DOHH2 (cell line): ENCODE data around the gene SLMAP.

ENCODE experiments used
- H3F3A ChIP-seq: fragments of 200-600 bp; sonication (generic), shearing (Covaris generic); 2 replicates; pipeline ENCODE4 v1.6.0; 2016; ENCODE audit warnings: antibody characterized with exemption, mild to moderate bottlenecking; ENCODE audit not compliant: control insufficient read depth, insufficient read depth
- H3K27ac ChIP-seq: fragments of 200-600 bp; sonication (generic); 2 replicates; pipeline ENCODE4 v1.5.1; 2014; ENCODE audit warnings: low read depth, mild to moderate bottlenecking, low read length, moderate library complexity
- H3K27me3 ChIP-seq: fragments of 200-600 bp; sonication (generic); 2 replicates; pipeline ENCODE4 v1.6.1; 2014; ENCODE audit warnings: mild to moderate bottlenecking, low read length, mixed read lengths; ENCODE audit not compliant: control insufficient read depth
- H3K36me3 ChIP-seq: fragments of 200-600 bp; sonication (generic); 2 replicates; pipeline ENCODE4 v1.6.1; 2014; ENCODE audit warnings: mild to moderate bottlenecking, low read length, moderate library complexity, mixed read lengths; ENCODE audit not compliant: control insufficient read depth
- H3K4me1 ChIP-seq: fragments of 200-600 bp; sonication (generic); 2 replicates; pipeline ENCODE4 v1.6.1; 2014; ENCODE audit warnings: mild to moderate bottlenecking, low read length, mixed read lengths; ENCODE audit not compliant: control insufficient read depth
- H3K4me2 ChIP-seq: fragments of 200-600 bp; sonication (generic); 2 replicates; pipeline ENCODE4 v1.6.0; 2014; ENCODE audit warnings: mild to moderate bottlenecking, low read length, moderate library complexity
- H3K4me3 ChIP-seq: fragments of 200-600 bp; sonication (generic); 2 replicates; pipeline ENCODE4 v1.5.1; 2014; ENCODE audit warnings: mild to moderate bottlenecking, low read length, mixed read lengths
- H3K79me2 ChIP-seq: fragments of 200-600 bp; sonication (generic); 2 replicates; pipeline ENCODE4 v1.6.1; 2014; ENCODE audit warnings: mild to moderate bottlenecking, low read length, mixed read lengths; ENCODE audit not compliant: control insufficient read depth
- H3K9me2 ChIP-seq: fragments of 200-600 bp; sonication (generic); replicated peaks from 2 replicates; pipeline ENCODE4 v1.6.1; 2014; ENCODE audit warnings: mild to moderate bottlenecking, low read length, mixed read lengths; ENCODE audit not compliant: control insufficient read depth
- H3K9me3 ChIP-seq: fragments of 200-600 bp; sonication (generic); 2 replicates; pipeline ENCODE4 v1.6.1; 2014; ENCODE audit warnings: antibody characterized with exemption, low read length, mixed read lengths; ENCODE audit not compliant: control insufficient read depth, insufficient read depth
- H4K20me1 ChIP-seq: fragments of 200-600 bp; sonication (generic); 2 replicates; pipeline ENCODE4 v1.6.0; 2014; ENCODE audit warnings: low read depth, mild to moderate bottlenecking, antibody characterized with exemption, low read length, moderate library complexity; ENCODE audit not compliant: control insufficient read depth, insufficient read depth
- CTCF ChIP-seq: fragments of 200-600 bp; sonication (generic); IDR thresholded peaks from one replicate; pipeline ENCODE4 v1.5.1; 2014; ENCODE audit warnings: antibody characterized with exemption, mild to moderate bottlenecking, low read depth, low read length; ENCODE audit not compliant: poor library complexity, severe bottlenecking
- EZH2phosphoT487 ChIP-seq: fragments of 200-600 bp; sonication (generic); IDR thresholded peaks from 2 replicates; pipeline ENCODE4 v1.6.1; 2017; ENCODE audit warnings: borderline replicate concordance, mild to moderate bottlenecking, antibody characterized with exemption, low read length, moderate library complexity, mixed read lengths

The SLMAP gene

DNA sequence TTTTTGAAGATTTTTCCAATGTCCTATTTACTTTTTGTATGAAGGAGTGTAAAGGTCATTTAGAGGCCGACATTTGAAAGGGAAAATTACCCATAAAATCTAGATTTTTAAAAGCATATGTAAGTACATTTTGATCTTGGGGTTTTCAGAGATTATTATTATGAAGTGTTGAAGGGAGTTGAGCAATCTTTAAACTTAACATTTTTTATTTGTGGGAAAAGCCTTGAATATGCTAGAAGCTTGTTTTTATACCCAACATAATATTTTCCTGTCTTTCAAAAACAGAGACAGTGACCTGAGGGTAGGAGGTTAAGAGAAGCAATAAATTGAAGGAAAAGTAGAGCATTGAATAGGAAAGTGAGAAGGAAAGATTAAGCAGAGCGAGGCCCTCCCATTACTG, 85.7 kb downstream of the SLMAP start:
- no peaks in the 10 kb centered on the region for H3K79me2 ChIP-seq
- no peak overlapping the region for H3K4me3 ChIP-seq
- H3K4me2 ChIP-seq: no peak overlapping the region
- TF ChIP-seq EZH2phosphoT487: no peak
- TF ChIP-seq CTCF: no peak
- H3K36me3 ChIP-seq: no peaks in the 10 kb centered on the region; the same call in 1 of the 2 replicates
- peaks cover under 1% of the 10 kb centered on the region; the same call in 1 of the 2 replicates for H4K20me1 ChIP-seq
- 0 out of 2 replicates have a peak, but pooled peaks cover 2% of the 10 kb centered on the region for H3K4me1 ChIP-seq
- peaks cover under 1% of the 10 kb centered on the region for H3F3A ChIP-seq
- H3K27ac ChIP-seq: no peak overlapping the region
- no peaks in the 10 kb centered on the region for H3K9me3 ChIP-seq
- no peaks in the 10 kb centered on the region for H3K27me3 ChIP-seq
- H3K9me2 ChIP-seq: no peaks in the 10 kb centered on the region

DNA sequence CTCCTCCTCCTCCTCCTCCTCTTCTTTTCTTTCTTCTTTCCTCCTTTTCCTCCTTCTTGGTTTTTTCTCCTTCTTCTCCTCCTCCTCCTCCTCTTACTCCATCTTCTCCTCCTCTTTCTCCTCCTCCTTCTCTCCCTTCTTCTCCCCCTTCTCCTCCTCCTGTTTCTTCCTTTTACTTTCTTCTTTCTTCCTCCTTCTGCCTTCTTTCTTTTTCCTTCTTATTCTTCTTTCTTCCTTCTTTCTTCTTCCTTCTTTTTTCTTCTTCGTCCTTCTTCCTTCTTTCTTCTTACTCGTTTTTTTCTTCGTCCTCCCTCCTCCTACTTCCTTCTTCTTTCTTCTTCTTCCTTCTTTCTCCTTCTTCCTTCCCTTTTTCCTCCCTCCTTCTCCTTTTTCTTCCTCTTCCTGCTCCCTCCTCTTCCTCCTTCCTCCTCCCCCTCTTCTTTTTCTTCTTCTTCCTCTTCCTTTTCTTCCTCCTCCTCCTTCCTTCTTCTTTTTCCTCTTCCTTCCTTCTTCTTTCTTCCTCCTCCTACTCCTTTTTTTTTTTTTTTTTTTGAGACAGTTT, 92.1 kb downstream of the SLMAP start:
- no peaks in the 10 kb centered on the region; the same call in 1 of the 2 replicates for H3K36me3 ChIP-seq
- H3K4me3 ChIP-seq: no peak overlapping the region
- H3K4me2 ChIP-seq: no peak overlapping the region
- H3K9me3 ChIP-seq: no peaks in the 10 kb centered on the region
- H3K27me3 ChIP-seq: no peaks in the 10 kb centered on the region
- H3K27ac ChIP-seq: no peak overlapping the region
- H3K9me2 ChIP-seq: no peaks in the 10 kb centered on the region
- H4K20me1 ChIP-seq: no peaks in the 10 kb centered on the region
- TF ChIP-seq EZH2phosphoT487 (no peak), CTCF (no peak)
- peaks cover 6% of the 10 kb centered on the region; the same call in 1 of the 2 replicates for H3F3A ChIP-seq
- H3K4me1 ChIP-seq: no peaks in the 10 kb centered on the region
- no peaks in the 10 kb centered on the region for H3K79me2 ChIP-seq

DNA sequence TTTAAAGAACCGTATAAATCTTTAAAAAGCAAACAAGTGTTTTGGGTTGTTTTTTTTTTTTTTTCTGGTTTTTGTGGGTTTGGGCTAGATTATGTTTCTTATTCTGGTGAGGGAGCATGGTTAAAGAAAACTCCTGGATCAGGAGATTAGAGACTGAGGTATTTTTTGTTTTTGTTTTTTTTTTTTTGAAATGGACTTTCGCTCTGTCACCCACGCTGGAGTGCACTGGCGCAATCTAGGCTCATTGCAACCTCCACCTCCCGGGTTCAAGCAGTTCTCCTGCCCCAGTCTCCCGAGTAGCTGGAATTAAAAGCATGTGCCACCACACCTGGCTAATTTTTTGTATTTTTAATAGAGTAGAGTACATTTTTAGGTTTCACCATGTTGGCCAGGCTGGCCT, 95.2 kb downstream of the SLMAP start:
- no peaks in the 10 kb centered on the region for H3K9me2 ChIP-seq
- H3K4me1 ChIP-seq: no peaks in the 10 kb centered on the region
- no peaks in the 10 kb centered on the region for H3K79me2 ChIP-seq
- H3K9me3 ChIP-seq: no peaks in the 10 kb centered on the region
- H4K20me1 ChIP-seq: no peaks in the 10 kb centered on the region
- H3K4me3 ChIP-seq: no peak overlapping the region
- no peak overlapping the region for H3K27ac ChIP-seq
- peaks cover 6% of the 10 kb centered on the region; the same call in 1 of the 2 replicates for H3F3A ChIP-seq
- no peak for TF ChIP-seq EZH2phosphoT487
- no peaks in the 10 kb centered on the region for H3K27me3 ChIP-seq
- H3K36me3 ChIP-seq: no peaks in the 10 kb centered on the region; the same call in 1 of the 2 replicates
- no peak overlapping the region for H3K4me2 ChIP-seq

DNA sequence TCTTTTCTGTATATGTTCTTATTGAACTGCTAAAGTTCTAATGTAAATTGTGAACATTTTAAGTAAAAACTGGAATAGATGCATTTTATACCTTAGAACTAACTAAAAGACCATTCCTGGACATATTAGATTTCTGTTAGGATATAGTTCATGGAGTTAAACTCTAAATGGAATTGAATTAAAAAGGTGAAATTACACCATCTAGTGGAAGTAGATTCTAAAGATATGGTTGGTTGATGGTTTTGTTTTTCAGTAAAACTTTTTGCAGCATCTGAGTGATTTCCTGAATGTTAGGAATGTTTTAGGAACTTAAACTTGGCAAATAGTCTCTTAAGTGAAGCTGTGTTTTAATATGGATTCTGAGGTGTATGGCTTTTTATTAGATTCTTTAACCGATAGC, 96.8 kb downstream of the SLMAP start:
- no peak overlapping the region for H3K4me2 ChIP-seq
- H3K27ac ChIP-seq: no peak overlapping the region
- H3K4me1 ChIP-seq: no peaks in the 10 kb centered on the region
- H3K9me2 ChIP-seq: no peaks in the 10 kb centered on the region
- TF ChIP-seq CTCF (peak; percentile 39), EZH2phosphoT487 (no peak)
- H3K27me3 ChIP-seq: no peaks in the 10 kb centered on the region
- peaks cover 5% of the 10 kb centered on the region for H3K36me3 ChIP-seq
- H3K79me2 ChIP-seq: no peaks in the 10 kb centered on the region
- no peaks in the 10 kb centered on the region for H3K9me3 ChIP-seq
- no peak overlapping the region for H3K4me3 ChIP-seq
- H4K20me1 ChIP-seq: no peaks in the 10 kb centered on the region
- H3F3A ChIP-seq: no peaks in the 10 kb centered on the region
